A673 (cell line): Measurements from ENCODE around the gene VPS37B. TPM values are rescaled to one million over a fixed set of nuclear protein-coding genes. Genes with fewer than 3 reads are reported as not detected.

ENCODE experiments used
- BruUV-seq: library from RNA; stranded (reverse); fragments of 400-500 nt; replicated peaks from 2 replicates; lab custom pipeline; 2021; lab: Mats Ljungman, UMichigan
- CTCF ChIA-PET: fragments of 300-600 bp; sonication (Branson Sonifier 250); formaldehyde crosslinking; loops from one replicate; lab custom pipeline; 2022; ENCODE audit warnings: antibody characterized with exemption; lab: Charles Lee
- POLR2A ChIA-PET: fragments of 300-600 bp; sonication (Branson Sonifier 250); formaldehyde crosslinking; loops from one replicate; lab custom pipeline; 2022; ENCODE audit warnings: antibody characterized with exemption; ENCODE audit not compliant: low non-redundant PET; lab: Charles Lee
- DNase-seq: peaks from one replicate; pipeline ENCODE4 v3.0.0-alpha.2; 2015; ENCODE audit warnings: low spot score
- H3K27ac ChIP-seq: fragments of 200-600 bp; sonication (generic); 2 replicates; pipeline ENCODE4 v1.5.1; 2016; ENCODE audit warnings: mixed run types, low read depth, mild to moderate bottlenecking, mixed read lengths, antibody characterized with exemption, low read length; ENCODE audit not compliant: poor library complexity, severe bottlenecking
- H3K27me3 ChIP-seq: fragments of 200-600 bp; sonication (generic); replicated peaks from 2 replicates; pipeline ENCODE4 v1.6.1; 2017; ENCODE audit warnings: mixed run types, low read depth, mild to moderate bottlenecking, mixed read lengths, antibody characterized with exemption, low read length; ENCODE audit not compliant: insufficient read depth, poor library complexity
- H3K36me3 ChIP-seq: fragments of 200-600 bp; sonication (generic); 2 replicates; pipeline ENCODE4 v1.6.1; 2016; ENCODE audit warnings: mixed run types, mild to moderate bottlenecking, mixed read lengths, antibody characterized with exemption, low read length; ENCODE audit not compliant: insufficient read depth, poor library complexity, severe bottlenecking
- H3K4me1 ChIP-seq: fragments of 200-600 bp; sonication (generic); 2 replicates; pipeline ENCODE4 v1.6.1; 2017; ENCODE audit warnings: mixed run types, mild to moderate bottlenecking, mixed read lengths, antibody characterized with exemption, low read length; ENCODE audit not compliant: insufficient read depth, poor library complexity, severe bottlenecking
- H3K4me3 ChIP-seq: fragments of 200-600 bp; sonication (generic); 2 replicates; pipeline ENCODE4 v1.5.1; 2016; ENCODE audit warnings: low read depth, mixed run types, mild to moderate bottlenecking, mixed read lengths, low read length; ENCODE audit not compliant: poor library complexity, severe bottlenecking
- H3K9me3 ChIP-seq: fragments of 200-600 bp; sonication (generic); 2 replicates; pipeline ENCODE4 v1.6.1; 2016; ENCODE audit warnings: mixed run types, low read depth, mild to moderate bottlenecking, mixed read lengths, antibody characterized with exemption, low read length; ENCODE audit not compliant: poor library complexity, severe bottlenecking
- CTCF ChIP-seq: fragments of 300-800, 200-600 bp; sonication (generic); conservative IDR thresholded peaks from 2 replicates; pipeline ENCODE4 v1.5.1; 2017; ENCODE audit warnings: low read depth, mild to moderate bottlenecking, antibody characterized with exemption, low read length, moderate library complexity, mixed read lengths
- EZH2 ChIP-seq: fragments of 200-600 bp; sonication (generic); IDR thresholded peaks from 2 replicates; pipeline ENCODE4 v1.6.1; 2017; ENCODE audit warnings: borderline replicate concordance, low read depth, mild to moderate bottlenecking, mixed read lengths, antibody characterized with exemption, low read length; ENCODE audit not compliant: poor library complexity, severe bottlenecking
- intact Hi-C: fragments of 100-400 bp; cut with micrococcal nuclease; formaldehyde crosslinking; loops from one replicate; pipeline ENCODE4 v1.10.0; 2022; ENCODE audit not compliant: unreplicated experiment
- total RNA-seq: library from RNA; stranded (reverse); gene quantifications from 2 replicates; pipeline ENCODE4 v1.2.3, GENCODE V29; 2021

VPS37B gene
- total RNA-seq, 1 experiment from 2014 or later: 34.4 TPM

DNA sequence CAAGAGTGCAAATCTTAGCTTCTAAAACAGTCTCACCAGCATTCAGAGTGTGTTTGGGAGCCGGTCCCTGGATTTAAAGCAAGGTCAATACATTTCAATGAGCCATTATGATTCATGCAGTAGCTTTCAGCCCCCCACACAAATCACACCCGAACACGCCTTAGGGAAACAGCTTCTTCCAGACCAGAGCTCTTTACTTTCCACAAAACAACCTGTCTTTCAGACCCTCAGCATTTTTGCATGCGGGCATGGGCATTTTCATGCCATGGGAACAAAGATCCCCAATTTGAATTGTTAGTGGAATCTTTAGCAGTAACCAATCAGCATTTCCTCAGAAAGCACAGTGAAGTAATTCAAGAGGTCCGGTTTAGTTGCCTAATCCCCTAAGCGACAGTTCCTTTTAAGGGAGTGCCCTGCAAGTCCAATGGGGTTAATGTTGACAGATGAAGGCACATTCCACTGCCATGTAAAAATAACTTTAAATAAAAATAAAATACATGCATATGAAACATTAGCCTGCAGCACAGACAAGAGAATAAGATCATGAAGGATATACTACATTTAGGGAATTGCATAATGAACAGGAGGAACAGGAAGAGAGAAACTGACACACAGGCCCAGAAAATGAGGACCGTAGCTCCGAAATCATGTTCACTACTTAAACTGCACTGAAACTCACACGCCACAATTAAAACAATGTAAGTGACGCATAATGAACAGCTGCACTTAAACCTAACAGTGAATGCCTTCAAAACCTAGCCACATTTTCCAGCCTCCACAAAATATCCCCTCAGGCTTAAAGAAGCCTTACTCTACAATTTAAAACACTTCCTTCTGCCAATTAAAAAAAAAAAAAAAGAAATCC lies 4.0 kb downstream of the VPS37B start:
- BruUV-seq: no TSS peak
- TF ChIP-seq EZH2: no peak
- no peak for TF ChIP-seq CTCF
- POLR2A ChIA-PET: interaction anchor here (0.7 kb wide), 1 partner anchor 130 kb away, joined by 3 read pairs; no protein-coding TSS in a partner anchor
- no peak overlapping the region for H3K4me3 ChIP-seq
- H3K27me3 ChIP-seq: no peaks in the 10 kb centered on the region
- peak overlapping the region; percentile 62 for H3K27ac ChIP-seq
- no peaks in the 10 kb centered on the region for H3K36me3 ChIP-seq
- CTCF ChIA-PET: interaction anchor here (0.6 kb wide), 1 partner anchor 12 kb away, joined by 3 read pairs; no protein-coding TSS in a partner anchor
- H3K9me3 ChIP-seq: no peaks in the 10 kb centered on the region
- intact Hi-C loops: no loop called here
- H3K4me1 ChIP-seq: peaks cover 61% of the 10 kb centered on the region
- peak; percentile 35 for DNase-seq

- BruUV-seq: no TSS peak
- intact Hi-C loops: no loop called here
- H3K36me3 ChIP-seq: no peaks in the 10 kb centered on the region
- no peak for DNase-seq
- H3K27me3 ChIP-seq: no peaks in the 10 kb centered on the region
- H3K4me3 ChIP-seq: no peak overlapping the region
- no peak overlapping the region for H3K27ac ChIP-seq
- H3K4me1 ChIP-seq: peaks cover 69% of the 10 kb centered on the region
- ChIA-PET POLR2A (no interaction called here), CTCF (no interaction called here)
- H3K9me3 ChIP-seq: no peaks in the 10 kb centered on the region
- no peak for TF ChIP-seq EZH2
- TF ChIP-seq CTCF: no peak
Measured at GRCh38 chr12:122889761-122890520, 6.0 kb downstream of the VPS37B start.

- Histone ChIP-seq H3K27ac (peak overlapping the region; percentile 72), H3K4me1 (peaks cover 64% of the 10 kb centered on the region), H3K36me3 (no peaks in the 10 kb centered on the region), H3K27me3 (no peaks in the 10 kb centered on the region), H3K4me3 (peak overlapping the region; percentile 28), H3K9me3 (no peaks in the 10 kb centered on the region)
- POLR2A ChIA-PET: interaction anchor here (0.6 kb wide), 1 partner anchor 436 kb away, joined by 12 read pairs; no protein-coding TSS in a partner anchor
- DNase-seq: peak; percentile 68
- TF ChIP-seq EZH2: no peak
- TF ChIP-seq CTCF: no peak
- CTCF ChIA-PET: interaction anchor here (0.5 kb wide), 1 partner anchor 695 kb away, joined by 6 read pairs; no protein-coding TSS in a partner anchor
- no TSS peak for BruUV-seq
- intact Hi-C loops: no loop called here
Measured at GRCh38 chr12:122888232-122888752, 7.6 kb downstream of the VPS37B start.
